HEK293 (cell line): ENCODE measurements around the gene SCYL3.

ENCODE experiments used
- CTCF ChIA-PET: fragments of 350-600 bp; formaldehyde crosslinking; extraction: SDS; loops from one replicate; lab custom pipeline; 2021; ENCODE audit warnings: antibody characterized with exemption; lab: Yijun Ruan, JAX
- POLR2A ChIA-PET: fragments of 300-600 bp; formaldehyde crosslinking; extraction: SDS; loops from one replicate; lab custom pipeline; 2020; ENCODE audit warnings: antibody characterized with exemption, inconsistent platforms; lab: Yijun Ruan, JAX
- H3K27ac ChIP-seq: fragments of 200-500 bp; sonication (Bioruptor generic); 2 replicates; pipeline ENCODE4 v1.5.1; 2014; ENCODE audit warnings: low read depth, low read length, control low read depth, inconsistent platforms; ENCODE audit errors: extremely low read depth
- H3K36me3 ChIP-seq, 2 experiments: fragments of 200-500 bp in 1 of 2; sonication (Bioruptor generic) in 1 of 2; 1 replicate in 1 of 2; 2 replicates in 1 of 2; pipeline ENCODE4 v1.5.1; 2014 to 2017; ENCODE audit warnings: inconsistent platforms in 2 of 2, low read length in 2 of 2; ENCODE audit not compliant: control insufficient read depth in 2 of 2, insufficient read depth in 1 of 2
- H3K4me1 ChIP-seq: fragments of 200-500 bp; sonication (Bioruptor generic); 2 replicates; pipeline ENCODE4 v1.5.1; 2014; ENCODE audit warnings: mild to moderate bottlenecking, low read length, inconsistent platforms; ENCODE audit not compliant: control insufficient read depth, insufficient read depth
- H3K4me3 ChIP-seq: 2 replicates; pipeline ENCODE4 v1.5.1; 2011; ENCODE audit warnings: low read depth, mild to moderate bottlenecking, control low read depth, low read length, moderate library complexity
- H3K9me3 ChIP-seq: fragments of 200-500 bp; sonication (Bioruptor generic); 2 replicates; pipeline ENCODE4 v1.5.1; 2014; ENCODE audit warnings: low read depth, low read length, inconsistent platforms; ENCODE audit not compliant: control insufficient read depth, insufficient read depth
- BCL11A ChIP-seq: fragments of 450-650 bp; formaldehyde crosslinking; IDR thresholded peaks from 2 replicates; pipeline ENCODE4 v1.5.1; 2016; ENCODE audit warnings: low read depth, missing biosample characterization, missing genetic modification characterization
- FEZF1 ChIP-seq: fragments of 450-650 bp; formaldehyde crosslinking; IDR thresholded peaks from 2 replicates; pipeline ENCODE4 v1.5.1; 2016; ENCODE audit warnings: missing biosample characterization, missing genetic modification characterization
- GLI2 ChIP-seq: fragments of 450-650 bp; formaldehyde crosslinking; IDR thresholded peaks from 2 replicates; pipeline ENCODE4; 2017; ENCODE audit warnings: missing biosample characterization, missing genetic modification characterization, low read depth, borderline replicate concordance
- GLIS1 ChIP-seq: fragments of 450-650 bp; formaldehyde crosslinking; IDR thresholded peaks from 2 replicates; pipeline ENCODE4 v1.5.1; 2016; ENCODE audit warnings: missing biosample characterization, missing genetic modification characterization
- KLF16 ChIP-seq: fragments of 450-650 bp; formaldehyde crosslinking; IDR thresholded peaks from 2 replicates; pipeline ENCODE4 v1.5.1; 2017; ENCODE audit warnings: missing biosample characterization, missing genetic modification characterization
- KLF7 ChIP-seq: fragments of 450-650 bp; formaldehyde crosslinking; IDR thresholded peaks from 2 replicates; pipeline ENCODE4 v1.5.1; 2016; ENCODE audit warnings: missing biosample characterization, missing genetic modification characterization, borderline replicate concordance
- KLF8 ChIP-seq: fragments of 450-650 bp; formaldehyde crosslinking; IDR thresholded peaks from 2 replicates; pipeline ENCODE4 v1.5.1; 2016; ENCODE audit warnings: missing biosample characterization, missing genetic modification characterization
- OSR2 ChIP-seq: fragments of 450-650 bp; formaldehyde crosslinking; IDR thresholded peaks from 2 replicates; pipeline ENCODE4 v1.5.1; 2016; ENCODE audit warnings: missing biosample characterization, missing genetic modification characterization
- PRDM6 ChIP-seq: fragments of 450-650 bp; formaldehyde crosslinking; IDR thresholded peaks from 2 replicates; pipeline ENCODE4 v1.5.1; 2017; ENCODE audit warnings: missing biosample characterization, missing genetic modification characterization
- SP7 ChIP-seq: fragments of 450-650 bp; formaldehyde crosslinking; IDR thresholded peaks from 2 replicates; pipeline ENCODE4 v1.5.1; 2016; ENCODE audit warnings: missing biosample characterization, missing genetic modification characterization
- TSHZ1 ChIP-seq: fragments of 450-650 bp; formaldehyde crosslinking; IDR thresholded peaks from 2 replicates; pipeline ENCODE4 v1.5.1; 2016; ENCODE audit warnings: missing biosample characterization, missing genetic modification characterization, borderline replicate concordance
- ZBTB1 ChIP-seq: fragments of 450-650 bp; formaldehyde crosslinking; IDR thresholded peaks from 2 replicates; pipeline ENCODE4 v1.5.1; 2016; ENCODE audit warnings: missing biosample characterization, missing genetic modification characterization
- ZNF24 ChIP-seq: fragments of 450-650 bp; formaldehyde crosslinking; IDR thresholded peaks from 2 replicates; pipeline ENCODE4 v1.5.1; 2016; ENCODE audit warnings: missing biosample characterization, missing genetic modification characterization
- ZNF266 ChIP-seq: fragments of 450-650 bp; formaldehyde crosslinking; IDR thresholded peaks from 2 replicates; pipeline ENCODE4 v1.5.1; 2016; ENCODE audit warnings: missing biosample characterization, missing genetic modification characterization, low read depth
- ZNF350 ChIP-seq: fragments of 450-650 bp; formaldehyde crosslinking; IDR thresholded peaks from 2 replicates; pipeline ENCODE4 v1.5.0; 2017; ENCODE audit warnings: missing biosample characterization, mild to moderate bottlenecking, missing genetic modification characterization
- ZNF366 ChIP-seq: fragments of 450-650 bp; formaldehyde crosslinking; conservative IDR thresholded peaks from 2 replicates; pipeline ENCODE4 v1.5.1; 2016; ENCODE audit warnings: missing biosample characterization, missing genetic modification characterization
- ZNF501 ChIP-seq: fragments of 450-650 bp; formaldehyde crosslinking; IDR thresholded peaks from 2 replicates; pipeline ENCODE4 v1.5.1; 2016; ENCODE audit warnings: missing biosample characterization, missing genetic modification characterization
- ZNF548 ChIP-seq: fragments of 450-650 bp; formaldehyde crosslinking; IDR thresholded peaks from 2 replicates; pipeline ENCODE4 v1.5.1; 2016; ENCODE audit warnings: missing biosample characterization, missing genetic modification characterization
- ZNF558 ChIP-seq: fragments of 450-650 bp; formaldehyde crosslinking; IDR thresholded peaks from 2 replicates; pipeline ENCODE4 v1.5.1; 2016; ENCODE audit warnings: missing biosample characterization, missing genetic modification characterization
- ZNF580 ChIP-seq: fragments of 450-650 bp; formaldehyde crosslinking; IDR thresholded peaks from 2 replicates; pipeline ENCODE4 v1.5.1; 2016; ENCODE audit warnings: missing biosample characterization, missing genetic modification characterization
- ZNF600 ChIP-seq: fragments of 450-650 bp; formaldehyde crosslinking; IDR thresholded peaks from 2 replicates; pipeline ENCODE4 v1.5.1; 2016; ENCODE audit warnings: missing biosample characterization, missing genetic modification characterization
- ZNF629 ChIP-seq: fragments of 450-650 bp; formaldehyde crosslinking; IDR thresholded peaks from 2 replicates; pipeline ENCODE4 v1.5.1; 2017; ENCODE audit warnings: missing biosample characterization, missing genetic modification characterization
- ZNF658 ChIP-seq: fragments of 450-650 bp; formaldehyde crosslinking; IDR thresholded peaks from 2 replicates; pipeline ENCODE4; 2016; ENCODE audit warnings: missing biosample characterization, missing genetic modification characterization
- ZNF664 ChIP-seq: fragments of 450-650 bp; formaldehyde crosslinking; IDR thresholded peaks from 2 replicates; pipeline ENCODE4 v1.5.1; 2016; ENCODE audit warnings: missing biosample characterization, missing genetic modification characterization
- ZNF843 ChIP-seq: fragments of 450-650 bp; formaldehyde crosslinking; IDR thresholded peaks from 2 replicates; pipeline ENCODE4 v1.5.1; 2016; ENCODE audit warnings: missing biosample characterization, missing genetic modification characterization
- TF ChIP-seq, protein P1 (sequence below): fragments of 450-650 bp; formaldehyde crosslinking; IDR thresholded peaks from 2 replicates; pipeline ENCODE4 v1.5.1; 2016; ENCODE audit warnings: missing biosample characterization, missing genetic modification characterization

Gene SCYL3

GRCh38 chr1:169886931-169887330, 6.8 kb downstream of the SCYL3 start:
- H3K4me1 ChIP-seq = peaks cover 23% of the 10 kb centered on the region
- no peaks in the 10 kb centered on the region for H3K9me3 ChIP-seq
- peaks cover 5 to 40% of the 10 kb centered on the region in 2 experiments; a peak in 2 of 3 replicates for H3K36me3 ChIP-seq
- ChIA-PET POLR2A (no interaction called here), CTCF (interaction anchor here (0.6 to 1.2 kb wide), 2 partner anchors 285 to 1340 kb away, joined by 3 read pairs; no protein-coding TSS in a partner anchor)
- no peak overlapping the region for H3K27ac ChIP-seq
- TF ChIP-seq OSR2 (tag by site-specific recombination) (no peak), ZNF658 (tag by site-specific recombination) (no peak), FEZF1 (tag by site-specific recombination) (no peak)
- H3K4me3 ChIP-seq = no peak overlapping the region

DNA sequence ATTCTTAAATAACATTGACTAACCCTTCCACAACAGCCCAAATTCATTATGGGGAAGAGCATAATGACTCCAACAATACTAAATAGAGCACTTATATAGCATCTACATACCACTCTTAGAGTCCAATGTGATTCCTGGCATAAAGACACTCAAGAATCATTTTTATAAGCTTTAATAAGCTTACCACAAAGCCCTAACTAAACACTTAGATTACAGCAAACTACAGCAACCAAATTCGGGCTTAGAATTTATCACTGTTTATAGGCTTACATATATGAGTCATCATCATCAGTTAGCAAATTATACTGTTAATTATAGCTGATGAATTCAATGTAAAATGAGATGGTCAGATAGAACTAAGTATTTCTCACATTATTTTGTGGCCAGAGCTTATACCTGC, 7.3 kb downstream of the SCYL3 start:
- Histone ChIP-seq H3K4me3 (no peak overlapping the region), H3K9me3 (no peaks in the 10 kb centered on the region), H3K27ac (no peak overlapping the region), H3K36me3 (peaks cover 5 to 44% of the 10 kb centered on the region in 2 experiments; a peak in 2 of 3 replicates), H3K4me1 (peaks cover 20% of the 10 kb centered on the region; the same call in 1 of the 2 replicates)
- CTCF ChIA-PET = interaction anchor here (0.6 to 1.2 kb wide), 4 partner anchors 12 to 1341 kb away, joined by 3 to 4 read pairs (median 3); no protein-coding TSS in a partner anchor
- POLR2A ChIA-PET = interaction anchor here (0.6 kb wide), 1 partner anchor 15 kb away, joined by 3 read pairs; no protein-coding TSS in a partner anchor
- TF ChIP-seq ZNF548 (tag by site-specific recombination) (no peak), ZNF664 (tag by site-specific recombination) (0 out of 2 replicates have a peak, but pooled peaks have one; percentile 6), BCL11A (tag by site-specific recombination) (peak; percentile 92), KLF16 (tag by site-specific recombination) (0 out of 2 replicates have a peak, but pooled peaks have one; percentile 31), OSR2 (tag by site-specific recombination) (peak; percentile 77), ZNF24 (tag by site-specific recombination) (0 out of 2 replicates have a peak, but pooled peaks have one; percentile 56), ZNF350 (tag by site-specific recombination) (no peak), PRDM6 (peak; percentile 93), ZNF580 (tag by site-specific recombination) (peak; percentile 35; the same call in 1 of the 2 replicates), TSHZ1 (peak; percentile 86; the same call in 1 of the 2 replicates), ZNF843 (tag by site-specific recombination) (peak; percentile 90), SP7 (peak; percentile 82), ZBTB1 (0 out of 2 replicates have a peak, but pooled peaks have one; percentile 38), KLF8 (tag by site-specific recombination) (peak; percentile 63; the same call in 1 of the 2 replicates), GLIS1 (tag by site-specific recombination) (0 out of 2 replicates have a peak, but pooled peaks have one; percentile 12), GLI2 (tag by site-specific recombination) (peak; percentile 67), ZNF558 (0 out of 2 replicates have a peak, but pooled peaks have one; percentile 41), ZNF629 (peak; percentile 60), ZNF600 (tag by site-specific recombination) (0 out of 2 replicates have a peak, but pooled peaks have one; percentile 44), ZNF366 (peak; percentile 43), ZNF501 (no peak), ZNF266 (tag by site-specific recombination) (no peak), FEZF1 (tag by site-specific recombination) (peak; percentile 47), KLF7 (tag by site-specific recombination) (no peak)
- TF ChIP-seq, protein P1, sequence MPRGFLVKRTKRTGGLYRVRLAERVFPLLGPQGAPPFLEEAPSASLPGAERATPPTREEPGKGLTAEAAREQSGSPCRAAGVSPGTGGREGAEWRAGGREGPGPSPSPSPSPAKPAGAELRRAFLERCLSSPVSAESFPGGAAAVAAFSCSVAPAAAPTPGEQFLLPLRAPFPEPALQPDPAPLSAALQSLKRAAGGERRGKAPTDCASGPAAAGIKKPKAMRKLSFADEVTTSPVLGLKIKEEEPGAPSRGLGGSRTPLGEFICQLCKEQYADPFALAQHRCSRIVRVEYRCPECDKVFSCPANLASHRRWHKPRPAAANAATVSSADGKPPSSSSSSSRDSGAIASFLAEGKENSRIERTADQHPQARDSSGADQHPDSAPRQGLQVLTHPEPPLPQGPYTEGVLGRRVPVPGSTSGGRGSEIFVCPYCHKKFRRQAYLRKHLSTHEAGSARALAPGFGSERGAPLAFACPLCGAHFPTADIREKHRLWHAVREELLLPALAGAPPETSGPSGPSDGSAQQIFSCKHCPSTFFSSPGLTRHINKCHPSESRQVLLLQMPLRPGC = 0 out of 2 replicates have a peak, but pooled peaks have one; percentile 31
